IPS-NIHi11 (cell line): ENCODE measurements around the gene PNPLA7.
A peak's percentile ranks its signal among the peaks of the same experiment; 100 is the strongest.
"Not testable (repeated sequence)": the region's sequence is repeated elsewhere in the genome, so short reads cannot be mapped to it uniquely, and the experiment has no call there.

ENCODE experiments used
- DNase-seq: peaks from one replicate; pipeline ENCODE4 v3.0.0; 2012; ENCODE audit warnings: mixed read lengths, low spot score

Gene PNPLA7

DNA sequence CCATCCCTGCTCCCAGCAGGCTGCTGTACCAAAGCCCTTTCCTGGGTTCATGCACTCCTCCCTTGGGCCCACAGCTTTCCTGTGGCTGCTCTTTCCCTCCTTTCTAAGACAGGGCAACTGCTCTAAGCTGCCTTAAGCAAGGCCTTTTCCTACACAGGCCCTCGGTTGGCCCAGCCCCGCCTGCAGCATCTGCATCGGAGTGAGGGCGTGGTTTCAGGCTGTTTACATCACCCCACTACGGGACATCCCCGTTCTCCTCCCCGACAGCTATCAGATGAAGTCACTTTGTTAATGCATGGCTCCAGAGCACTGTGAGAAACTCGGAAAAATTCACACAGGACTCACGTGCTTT, 25.1 kb upstream of the PNPLA7 start:
- DNase-seq: no peak

DNA sequence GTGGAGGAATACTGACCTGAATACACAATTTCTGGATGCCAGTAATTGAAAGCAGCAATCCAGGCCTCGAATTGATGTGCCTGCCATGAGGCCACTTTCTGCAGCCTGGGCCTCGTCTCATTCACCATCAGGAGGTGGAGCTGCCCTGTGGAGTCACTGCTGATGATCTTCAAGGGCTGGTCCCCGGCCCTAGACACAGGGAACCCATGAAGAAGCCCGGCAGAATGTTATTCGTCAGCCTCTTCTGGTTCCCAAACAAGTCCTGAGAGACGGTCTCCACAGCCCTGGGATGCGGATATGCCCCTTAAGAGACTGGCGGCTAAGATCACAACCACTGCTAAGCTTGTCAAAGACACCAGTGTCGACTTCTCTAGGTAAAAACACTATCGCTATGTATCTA, 24.0 kb upstream of the PNPLA7 start:
- no peak for DNase-seq

DNA sequence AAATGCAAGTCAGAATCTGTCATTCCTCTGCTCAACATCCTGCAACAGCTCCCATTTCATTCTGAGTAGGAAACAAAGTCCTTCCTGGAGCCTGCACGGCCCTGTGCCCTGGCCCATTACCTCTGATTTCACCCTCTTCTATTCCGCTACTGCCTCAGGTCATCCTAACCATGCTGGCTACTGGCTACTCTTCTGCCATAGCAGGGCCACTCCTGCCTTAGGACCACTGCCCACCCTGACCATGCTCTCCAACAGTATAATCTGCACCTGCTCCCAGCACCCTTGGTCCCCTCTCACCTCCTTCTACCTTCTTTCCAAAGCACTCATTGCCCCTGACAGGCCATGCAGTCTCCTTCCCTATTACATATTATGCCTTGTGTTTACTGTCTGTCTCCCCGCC, 20.4 kb upstream of the PNPLA7 start:
- DNase-seq: no peak

DNA sequence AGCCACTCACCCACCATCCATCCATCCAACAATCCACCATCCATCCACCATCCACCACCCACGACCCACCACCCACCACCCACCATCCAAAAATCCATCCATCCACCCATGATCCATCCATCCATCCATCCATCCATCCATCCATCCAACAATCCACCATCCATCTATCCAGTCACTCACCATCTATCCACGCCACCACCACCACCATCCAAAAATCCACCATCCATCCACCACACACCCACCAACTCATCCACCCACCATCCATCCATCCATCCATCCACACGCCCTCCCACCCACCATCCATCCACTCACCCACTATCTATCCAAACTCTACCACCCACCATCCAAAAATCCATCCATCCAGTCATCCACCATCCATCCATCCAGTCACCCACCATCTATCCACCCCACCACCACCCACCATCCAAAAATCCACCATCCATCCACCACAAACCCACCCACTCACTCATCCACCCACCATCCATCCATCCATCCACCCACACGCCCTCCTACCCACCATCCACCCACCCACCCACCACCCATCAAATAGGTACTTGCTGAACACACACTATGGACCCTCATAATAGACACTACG, 19.5 kb upstream of the PNPLA7 start:
- DNase-seq: no peak

DNA sequence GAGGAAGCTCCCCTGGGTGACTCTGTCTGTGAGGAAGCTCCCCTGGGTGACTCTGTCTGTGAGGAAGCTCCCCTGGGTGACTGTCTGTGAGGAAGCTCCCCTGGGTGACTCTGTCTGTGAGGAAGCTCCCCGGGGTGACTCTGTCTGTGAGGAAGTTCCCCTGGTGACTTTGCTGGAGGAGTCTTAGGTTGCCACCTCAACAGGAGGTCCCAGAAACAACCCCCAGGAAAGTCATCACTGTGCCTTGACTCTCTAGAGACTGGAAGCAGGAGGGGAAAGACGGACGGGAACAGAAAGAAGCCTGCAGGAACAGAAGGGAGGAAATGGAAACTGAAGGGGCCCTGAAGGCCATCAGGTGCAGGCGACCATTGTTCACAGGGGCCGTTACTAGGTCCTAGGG, 18.2 kb upstream of the PNPLA7 start:
- not testable (repeated sequence) for DNase-seq

DNA sequence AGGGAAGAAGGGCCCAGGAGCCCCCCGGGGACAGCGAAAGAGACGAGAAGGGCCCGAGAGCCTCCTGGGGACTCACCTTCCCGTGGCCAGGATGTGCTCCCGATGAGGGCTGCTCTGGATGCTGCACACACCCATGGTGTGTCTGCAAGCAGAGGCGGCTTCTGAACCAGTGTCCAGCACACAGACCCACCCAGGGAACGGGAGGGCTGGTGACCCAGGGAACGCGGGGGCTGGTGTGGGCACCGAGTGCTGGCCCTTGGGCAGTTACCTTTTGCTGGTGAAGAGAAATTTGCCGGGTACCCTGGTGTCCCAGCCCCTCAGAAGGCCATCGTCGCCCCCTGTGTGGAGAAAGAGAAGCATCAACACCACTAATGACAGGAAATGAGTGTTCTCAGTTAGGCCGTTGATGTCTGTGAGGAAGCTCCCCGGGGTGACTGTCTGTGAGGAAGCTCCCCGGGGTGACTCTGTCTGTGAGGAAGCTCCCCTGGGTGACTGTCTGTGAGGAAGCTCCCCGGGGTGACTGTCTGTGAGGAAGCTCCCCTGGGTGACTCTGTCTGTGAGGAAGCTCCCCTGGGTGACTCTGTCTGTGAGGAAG, 14.7 kb upstream of the PNPLA7 start:
- DNase-seq: no peak

DNA sequence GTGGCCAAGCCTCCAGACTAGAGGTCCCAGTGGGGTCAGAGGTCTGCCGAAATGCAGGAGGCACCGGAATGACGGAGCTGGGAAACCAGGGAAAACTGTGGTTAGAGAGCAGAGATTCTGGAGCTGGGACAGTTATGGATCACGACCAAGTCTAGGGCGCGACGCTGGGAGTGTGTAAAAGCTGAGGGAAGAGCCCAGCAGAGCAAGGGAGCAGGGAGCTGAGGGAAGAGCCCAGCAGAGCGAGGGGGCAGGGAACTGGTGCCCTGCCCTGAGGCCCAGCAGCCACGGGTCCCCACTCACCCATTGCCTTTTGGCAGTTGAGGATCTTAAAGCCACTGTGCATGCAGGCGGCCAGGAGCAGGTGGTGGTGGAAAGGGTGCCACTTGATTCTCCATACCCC, 13.9 kb upstream of the PNPLA7 start:
- no peak for DNase-seq

DNA sequence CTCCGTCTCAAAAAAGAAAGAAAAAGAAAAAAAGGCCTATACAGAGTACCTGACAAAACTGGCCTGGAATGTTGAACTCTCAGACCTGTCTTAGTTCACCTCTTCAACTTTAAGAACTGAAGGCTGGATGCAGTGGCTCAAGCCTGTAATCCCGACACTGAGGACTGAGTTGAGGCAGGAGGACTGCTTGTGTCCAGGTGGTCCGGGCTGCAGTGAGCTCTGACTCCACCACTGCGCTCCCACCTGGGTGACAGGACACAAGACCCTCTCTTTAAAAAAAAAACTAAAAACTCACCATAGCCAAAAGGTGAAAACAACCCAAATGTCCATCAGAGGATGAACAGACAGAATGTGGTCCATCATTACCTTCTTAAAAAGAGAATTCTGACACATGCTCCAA, 7.9 kb upstream of the PNPLA7 start:
- no peak for DNase-seq

DNA sequence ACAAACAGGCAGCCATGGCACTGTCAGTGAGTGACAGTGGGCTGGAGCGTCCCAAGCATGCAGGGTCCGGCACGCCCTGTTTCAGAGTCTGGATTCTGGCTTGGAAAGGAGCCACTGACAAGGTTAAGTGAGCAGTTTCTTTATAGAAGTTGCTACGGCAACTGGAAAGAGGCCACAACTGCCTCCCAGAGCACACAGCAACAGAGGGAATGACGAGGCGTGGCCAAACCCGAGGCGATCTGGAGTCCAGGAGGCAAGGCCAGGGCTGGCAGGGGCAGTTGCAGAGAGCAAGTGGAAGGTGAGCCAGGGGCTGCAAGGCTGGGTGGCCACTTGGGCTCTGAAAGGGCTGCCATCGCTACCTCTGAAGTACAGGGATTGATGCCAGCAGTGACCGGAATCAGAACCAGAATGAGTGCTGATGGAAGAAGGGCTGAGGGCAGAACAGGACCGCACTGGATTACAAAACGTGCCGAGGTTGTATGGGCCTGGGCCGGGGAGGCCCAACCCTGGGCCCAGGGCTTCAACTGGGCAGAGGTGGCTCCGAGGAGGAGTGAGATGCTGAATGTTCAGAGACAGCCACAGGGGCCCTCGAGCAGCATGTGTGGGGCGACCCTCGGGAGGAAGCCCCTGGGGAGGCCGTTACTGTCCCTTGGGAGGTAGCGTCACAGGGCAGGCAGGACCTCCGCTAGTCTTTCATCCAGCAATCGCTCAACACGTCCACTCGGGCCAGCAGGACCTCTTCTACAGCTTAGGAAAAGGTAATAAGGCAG, 6.1 kb upstream of the PNPLA7 start:
- DNase-seq: no peak

DNA sequence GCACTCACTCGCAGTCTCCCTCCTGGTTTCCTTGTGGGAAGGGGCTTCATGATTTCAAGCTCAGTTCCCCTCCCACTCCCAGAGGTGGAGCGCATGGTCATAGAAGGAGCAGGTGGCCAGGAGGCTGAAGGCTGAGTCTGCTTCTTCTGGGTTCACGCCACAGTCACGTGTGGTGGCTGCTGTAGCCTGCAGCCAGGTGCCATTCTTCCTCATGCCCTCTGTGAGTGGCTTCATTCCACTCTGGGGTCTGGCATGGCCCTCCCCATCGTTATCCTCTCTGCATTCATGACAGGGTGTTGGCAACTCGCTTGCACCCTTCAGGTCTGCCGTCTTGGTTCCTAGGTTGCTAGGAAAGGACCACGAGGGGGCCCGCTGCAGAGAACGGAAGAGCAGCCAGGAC, 5.0 kb upstream of the PNPLA7 start:
- DNase-seq: no peak

DNA sequence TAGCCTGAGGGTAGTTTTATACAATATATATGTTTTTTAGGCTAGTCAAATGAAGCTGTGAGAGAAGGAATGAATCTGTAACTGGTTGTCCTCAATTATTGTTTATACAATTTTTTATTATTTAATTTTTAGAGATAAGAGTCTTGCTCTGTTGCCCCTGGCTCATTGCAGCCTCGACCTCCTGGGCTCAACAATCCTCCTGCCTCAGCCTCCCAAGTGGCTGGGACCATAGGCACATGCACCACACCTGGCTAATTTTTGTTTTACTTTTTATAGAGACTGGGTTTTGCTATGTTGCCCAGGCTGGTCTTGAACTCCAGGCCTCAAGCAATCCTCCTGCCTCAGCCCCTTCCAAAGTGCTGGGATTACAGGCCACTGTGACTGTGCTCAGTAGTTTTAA, 4.1 kb upstream of the PNPLA7 start:
- DNase-seq: no peak

DNA sequence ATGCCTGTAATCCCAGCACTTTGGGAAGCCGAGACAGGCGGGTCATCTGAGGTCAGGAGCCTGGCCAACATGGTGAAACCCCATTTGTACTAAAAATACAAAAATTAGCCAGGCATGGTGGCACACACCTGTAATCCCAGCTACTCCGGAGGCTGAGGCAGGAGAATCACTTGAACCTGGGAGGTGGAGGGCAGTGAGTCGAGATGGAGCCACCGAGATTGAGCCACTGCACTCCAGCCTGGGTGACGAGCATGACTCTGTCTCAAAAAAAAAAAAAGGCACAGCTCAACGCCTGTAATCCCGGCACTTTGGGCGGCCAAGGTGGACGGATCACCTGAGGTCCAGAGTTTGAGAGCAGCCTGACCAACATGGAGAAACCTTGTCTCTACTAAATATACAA, 3.5 kb upstream of the PNPLA7 start:
- DNase-seq: not testable (repeated sequence)

DNA sequence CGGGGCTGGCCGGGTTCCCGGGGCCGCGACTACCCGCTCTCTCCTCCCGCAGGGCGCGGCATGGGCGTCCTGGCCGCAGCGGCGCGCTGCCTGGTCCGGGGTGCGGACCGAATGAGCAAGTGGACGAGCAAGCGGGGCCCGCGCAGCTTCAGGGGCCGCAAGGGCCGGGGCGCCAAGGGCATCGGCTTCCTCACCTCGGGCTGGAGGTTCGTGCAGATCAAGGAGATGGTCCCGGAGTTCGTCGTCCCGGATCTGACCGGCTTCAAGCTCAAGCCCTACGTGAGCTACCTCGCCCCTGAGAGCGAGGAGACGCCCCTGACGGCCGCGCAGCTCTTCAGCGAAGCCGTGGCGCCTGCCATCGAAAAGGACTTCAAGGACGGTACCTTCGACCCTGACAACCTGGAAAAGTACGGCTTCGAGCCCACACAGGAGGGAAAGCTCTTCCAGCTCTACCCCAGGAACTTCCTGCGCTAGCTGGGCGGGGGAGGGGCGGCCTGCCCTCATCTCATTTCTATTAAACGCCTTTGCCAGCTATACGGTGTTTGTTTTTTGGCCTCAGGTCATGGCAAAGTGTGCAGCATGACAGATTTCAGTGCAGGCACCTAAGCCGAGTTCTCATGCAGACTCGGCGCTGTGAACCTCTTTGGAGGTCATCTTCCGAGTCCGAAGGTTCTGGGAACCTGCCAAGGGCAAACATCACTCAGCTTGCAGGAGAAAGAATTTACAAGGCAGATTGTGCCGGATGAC, 2.0 kb upstream of the PNPLA7 start:
- DNase-seq: peak; percentile 34

DNA sequence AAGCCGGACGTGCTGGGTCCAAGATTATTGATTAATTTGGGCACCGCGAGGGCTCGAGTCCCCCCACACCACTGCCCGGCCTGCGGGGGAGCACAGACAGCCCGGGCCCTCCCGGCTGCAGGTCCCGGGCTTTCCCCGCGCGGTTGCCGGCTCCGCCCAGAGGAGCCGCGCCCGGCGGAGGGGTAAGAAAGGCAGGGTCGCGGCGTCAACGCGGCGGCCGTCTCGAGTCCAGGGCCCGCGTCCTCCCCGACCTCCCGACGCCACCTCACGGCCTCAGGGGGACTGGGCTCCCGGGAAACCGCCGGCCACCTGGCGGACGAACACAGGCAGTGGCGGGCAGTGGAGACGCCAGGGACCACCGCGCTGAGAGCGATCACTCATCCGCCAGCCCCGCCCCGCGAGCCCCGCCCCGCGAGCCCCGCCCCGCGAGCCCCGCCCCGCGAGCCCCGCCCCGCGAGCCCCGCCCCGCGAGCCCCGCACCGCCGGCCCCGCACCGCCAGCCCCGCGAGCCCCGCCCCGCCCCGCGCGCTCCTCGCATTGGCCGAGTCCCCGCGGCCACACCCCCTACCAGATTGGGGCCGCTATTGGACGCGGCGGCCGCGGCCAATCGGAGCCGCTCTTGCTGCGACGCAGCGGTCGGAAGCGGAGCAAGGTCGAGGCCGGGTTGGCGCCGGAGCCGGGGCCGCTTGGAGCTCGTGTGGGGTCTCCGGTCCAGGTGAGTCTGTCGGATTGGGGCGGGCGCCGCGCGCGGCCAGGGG, 1.2 kb upstream of the PNPLA7 start, which contains the start of gene MRPL41:
Gene MRPL41, plus strand, starts transcription at position 616 of the 758 bp plus-strand sequence. CDS start 203 bp downstream, outside the sequence.
- DNase-seq: peak; percentile 98

DNA sequence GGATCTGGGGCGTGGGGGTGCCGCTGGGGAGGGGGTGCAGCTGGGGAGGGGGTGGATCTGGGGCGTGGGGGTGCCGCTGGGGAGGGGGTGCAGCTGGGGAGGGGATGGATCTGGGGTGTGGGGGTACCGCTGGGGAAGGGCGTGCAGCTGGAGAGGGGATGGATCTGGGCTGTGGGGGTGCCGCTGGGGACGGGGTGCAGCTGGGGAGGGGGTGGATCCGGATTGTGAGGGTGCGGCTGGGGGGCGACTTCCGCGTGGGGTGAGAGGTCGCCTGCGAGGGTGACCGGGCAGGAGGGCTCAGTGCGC, 709 bp upstream of the PNPLA7 start:
- DNase-seq: not testable (repeated sequence)

DNA sequence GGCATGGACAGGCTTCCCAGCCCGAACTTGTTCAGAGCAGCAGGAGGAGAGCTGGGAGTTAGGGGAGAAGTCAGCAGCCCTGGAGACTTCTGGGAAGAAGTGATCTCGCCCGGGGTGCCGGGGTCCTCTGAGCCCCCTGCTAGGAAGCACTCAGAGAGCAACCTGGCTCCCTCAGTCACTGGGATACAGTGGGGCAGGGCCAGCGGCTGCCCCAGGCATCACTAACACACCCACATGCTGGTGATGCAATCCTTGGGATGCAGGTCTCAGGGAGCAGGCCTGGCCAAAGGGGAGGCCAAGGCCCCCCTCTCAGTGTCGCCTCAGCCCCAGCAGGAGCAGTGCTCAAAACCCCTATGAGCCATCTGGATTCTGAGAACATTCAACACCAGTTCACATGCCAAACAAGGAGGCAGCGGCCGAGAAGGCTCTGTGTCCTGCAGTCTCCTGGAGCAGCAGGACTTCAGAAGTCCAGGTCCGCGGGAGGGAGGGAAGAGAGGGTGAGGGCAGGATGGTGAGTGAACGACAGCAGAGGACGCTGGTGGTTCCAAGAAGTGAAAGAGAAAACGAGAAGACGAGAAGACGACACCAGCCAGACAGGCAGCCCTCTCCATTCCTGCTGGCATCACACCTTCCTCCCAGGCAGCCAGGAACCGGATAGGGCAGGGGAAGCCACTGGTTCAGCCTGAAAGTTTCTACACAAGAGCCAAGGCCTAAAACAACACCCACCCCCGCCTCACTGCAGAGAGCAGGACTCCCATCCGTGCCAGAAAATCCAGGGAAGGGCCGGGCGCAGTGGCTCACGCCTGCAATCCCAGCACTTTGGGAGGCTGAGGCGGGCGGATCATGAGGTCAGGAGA, 2.3 kb downstream of the PNPLA7 start:
- no peak for DNase-seq

DNA sequence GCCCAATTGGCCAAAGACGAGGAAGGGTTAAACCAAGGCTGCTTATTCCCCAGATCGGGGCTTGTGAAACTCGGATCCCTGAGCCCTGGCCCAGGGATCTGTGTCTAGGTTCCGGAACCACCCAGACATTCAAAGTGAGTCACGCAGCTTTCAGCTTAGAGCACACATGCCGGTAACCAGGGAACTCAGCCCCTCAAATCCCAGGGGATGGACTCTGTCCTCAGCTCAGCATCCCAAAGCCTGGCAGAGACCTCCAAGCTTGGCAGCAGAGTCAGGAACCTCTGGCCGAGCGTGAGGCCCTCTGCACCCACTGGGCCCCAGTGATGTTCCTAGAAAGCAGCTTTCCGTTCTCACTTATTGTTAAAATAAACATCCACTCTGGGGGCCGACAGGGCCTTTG, 5.1 kb downstream of the PNPLA7 start:
- no peak for DNase-seq

DNA sequence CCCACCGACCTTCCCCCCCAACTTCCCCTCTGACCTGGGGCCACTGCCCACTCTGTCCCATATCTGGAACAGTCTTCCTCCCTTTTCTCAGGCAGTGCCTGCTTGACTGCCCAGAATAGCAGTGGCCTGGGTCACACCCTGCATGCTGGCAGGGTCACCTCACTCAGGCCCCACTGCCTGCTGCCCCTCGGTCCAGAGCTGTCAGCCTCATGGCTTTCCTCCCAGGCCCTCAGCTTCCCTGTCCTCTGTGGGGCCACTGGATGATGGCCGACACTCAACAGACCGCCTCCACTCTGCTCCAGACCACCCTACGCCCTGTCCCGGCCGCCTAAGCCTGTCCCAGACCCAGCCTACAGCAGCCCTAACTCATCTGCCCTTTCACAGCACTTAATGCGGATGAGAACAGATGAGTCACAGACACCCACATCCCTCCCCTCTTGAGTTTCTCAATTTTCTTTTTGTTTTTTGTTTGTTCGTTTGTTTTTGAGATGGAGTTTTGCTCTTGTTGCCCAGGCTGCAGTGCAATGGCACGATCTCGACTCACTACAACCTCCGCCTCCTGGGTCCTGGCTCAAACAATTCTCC, 5.9 kb downstream of the PNPLA7 start:
- DNase-seq: no peak

DNA sequence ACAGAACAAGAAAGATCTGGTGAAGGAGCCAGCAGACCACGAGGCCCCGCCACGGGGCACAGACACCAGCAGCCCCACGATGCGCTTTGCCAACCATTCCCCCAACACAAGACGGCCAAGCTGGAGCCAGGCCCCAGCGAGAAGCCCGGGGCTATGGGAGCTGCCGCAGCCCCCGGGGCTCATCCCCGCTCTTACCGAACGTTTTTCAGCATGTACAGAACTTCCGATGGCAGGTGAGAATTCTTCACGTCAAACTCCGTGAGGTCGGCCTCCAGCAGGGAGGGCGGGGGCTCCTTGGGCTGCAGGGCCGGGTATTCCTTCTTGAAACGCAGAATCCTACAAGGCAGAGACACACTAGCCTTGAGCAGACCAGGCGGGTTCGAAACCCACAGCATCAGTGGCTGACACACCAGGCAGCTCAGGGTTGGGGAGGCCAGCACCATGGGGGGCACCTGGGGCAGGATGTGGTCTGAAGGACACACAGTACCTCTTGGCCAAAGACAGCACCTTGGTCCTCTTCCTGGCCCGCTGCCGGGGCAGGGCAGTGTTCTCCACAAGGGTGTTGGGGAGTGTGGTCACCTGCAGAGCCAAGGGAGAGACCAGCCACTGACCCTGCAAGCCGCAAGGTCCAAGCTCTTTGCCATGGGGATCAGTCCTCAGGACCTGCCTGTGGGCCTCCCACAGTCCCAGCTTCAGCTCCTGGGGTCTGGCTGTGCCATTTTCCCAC, 6.8 kb downstream of the PNPLA7 start:
- no peak for DNase-seq

DNA sequence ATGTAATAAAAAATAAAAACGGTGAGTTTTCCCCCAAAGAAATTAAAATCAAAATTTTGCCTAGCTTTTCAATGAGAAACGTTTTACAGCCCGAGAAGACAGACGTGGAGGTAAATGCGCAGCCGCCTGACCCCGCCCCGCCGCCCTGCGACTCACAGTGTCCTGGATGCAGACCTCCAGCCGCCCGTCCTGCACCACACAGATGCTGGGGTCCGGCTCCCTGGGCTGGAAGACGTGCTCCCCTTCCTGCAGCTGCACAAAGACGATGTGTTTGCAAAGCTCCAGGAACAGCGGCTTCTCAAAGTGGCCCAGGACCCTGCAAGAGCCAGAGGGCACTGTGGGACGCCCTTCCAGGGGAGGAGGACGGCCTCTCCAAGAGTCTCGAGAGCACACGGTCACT, 7.7 kb downstream of the PNPLA7 start:
- DNase-seq: no peak
